Fibroblast of skin of scalp (primary cell): ENCODE results near the gene OR2A12.
"Not testable (repeated sequence)": the region's sequence is repeated elsewhere in the genome, so short reads cannot be mapped to it uniquely, and the experiment has no call there.

ENCODE experiments used
- DNase-seq: peaks from one replicate; pipeline ENCODE4 v3.0.0-alpha.2; 2013

OR2A12 gene

GRCh38 chr7:144122876-144123275 is 36.8 kb downstream of the OR2A12 start, which contains the start of gene OR2A14:
TSS of gene OR2A14 (plus strand) at chr7:144123176. CDS start at chr7:144129113, 5,937 bp downstream.
- no peak for DNase-seq

GRCh38 chr7:144127714-144128334 is 41.7 kb downstream of the OR2A12 start:
- DNase-seq = peak; percentile 68

GRCh38 chr7:144129601-144130000 is 43.5 kb downstream of the OR2A12 start:
- not testable (repeated sequence) for DNase-seq

- no peak for DNase-seq
Measured at GRCh38 chr7:144130730-144131129, 44.7 kb downstream of the OR2A12 start.

- no peak for DNase-seq
Measured at GRCh38 chr7:144132262-144132661, 46.2 kb downstream of the OR2A12 start.

- DNase-seq = no peak
Measured at GRCh38 chr7:144133307-144133706, 47.2 kb downstream of the OR2A12 start.

GRCh38 chr7:144134116-144134515 is 48.0 kb downstream of the OR2A12 start:
- DNase-seq = no peak

GRCh38 chr7:144137501-144137900 is 51.4 kb downstream of the OR2A12 start:
- peak; percentile 4 for DNase-seq

- no peak for DNase-seq
Measured at GRCh38 chr7:144142187-144142586, 56.1 kb downstream of the OR2A12 start.

- DNase-seq = no peak
Measured at GRCh38 chr7:144144426-144144825, 58.3 kb downstream of the OR2A12 start.

GRCh38 chr7:144148224-144148827 is 62.2 kb downstream of the OR2A12 start:
- DNase-seq = no peak
